Lower leg skin (tissue), 3 donors: ENCODE data around the gene HOXD10.

ENCODE experiments used
- POLR2A ChIP-seq, 2 donors: fragments of 450-650 bp; IDR thresholded peaks; one replicate each; pipeline ENCODE4 v1.6.1; 2016 to 2017; ENCODE audit warnings: antibody characterized with exemption in 2 of 2, mild to moderate bottlenecking in 1 of 2, moderate library complexity in 1 of 2
- TF ChIP-seq, protein P1 (sequence below), 3 donors: fragments of 450-650 bp; IDR thresholded peaks; one replicate each; pipeline ENCODE4 v1.5.1; 2016; ENCODE audit warnings: antibody characterized with exemption in 3 of 3, mild to moderate bottlenecking in 3 of 3, moderate library complexity in 2 of 3

GRCh38 chr2:176159663-176160250, 43.2 kb downstream of the HOXD10 start:
- TF ChIP-seq, protein P1, sequence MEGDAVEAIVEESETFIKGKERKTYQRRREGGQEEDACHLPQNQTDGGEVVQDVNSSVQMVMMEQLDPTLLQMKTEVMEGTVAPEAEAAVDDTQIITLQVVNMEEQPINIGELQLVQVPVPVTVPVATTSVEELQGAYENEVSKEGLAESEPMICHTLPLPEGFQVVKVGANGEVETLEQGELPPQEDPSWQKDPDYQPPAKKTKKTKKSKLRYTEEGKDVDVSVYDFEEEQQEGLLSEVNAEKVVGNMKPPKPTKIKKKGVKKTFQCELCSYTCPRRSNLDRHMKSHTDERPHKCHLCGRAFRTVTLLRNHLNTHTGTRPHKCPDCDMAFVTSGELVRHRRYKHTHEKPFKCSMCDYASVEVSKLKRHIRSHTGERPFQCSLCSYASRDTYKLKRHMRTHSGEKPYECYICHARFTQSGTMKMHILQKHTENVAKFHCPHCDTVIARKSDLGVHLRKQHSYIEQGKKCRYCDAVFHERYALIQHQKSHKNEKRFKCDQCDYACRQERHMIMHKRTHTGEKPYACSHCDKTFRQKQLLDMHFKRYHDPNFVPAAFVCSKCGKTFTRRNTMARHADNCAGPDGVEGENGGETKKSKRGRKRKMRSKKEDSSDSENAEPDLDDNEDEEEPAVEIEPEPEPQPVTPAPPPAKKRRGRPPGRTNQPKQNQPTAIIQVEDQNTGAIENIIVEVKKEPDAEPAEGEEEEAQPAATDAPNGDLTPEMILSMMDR (IDR thresholded peaks at IDR 0.05): no peak
- TF ChIP-seq POLR2A (IDR thresholded peaks at IDR 0.05): no peak
